COLO829 (cell line): ENCODE results near the gene BRMS1.
"Not testable (repeated sequence)": the region's sequence is repeated elsewhere in the genome, so short reads cannot be mapped to it uniquely, and the experiment has no call there.

Experiments used
- DNase-seq: peaks from one replicate; pipeline ENCODE4 v3.0.0; 2012; ENCODE audit warnings: low spot score

BRMS1 gene, protein sequence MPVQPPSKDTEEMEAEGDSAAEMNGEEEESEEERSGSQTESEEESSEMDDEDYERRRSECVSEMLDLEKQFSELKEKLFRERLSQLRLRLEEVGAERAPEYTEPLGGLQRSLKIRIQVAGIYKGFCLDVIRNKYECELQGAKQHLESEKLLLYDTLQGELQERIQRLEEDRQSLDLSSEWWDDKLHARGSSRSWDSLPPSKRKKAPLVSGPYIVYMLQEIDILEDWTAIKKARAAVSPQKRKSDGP

GRCh38 chr11:66344550-66345315 is at the start of gene BRMS1:
TSS of gene BRMS1 (minus strand) at chr11:66345104. CDS start at chr11:66342234, 2,870 bp downstream.
- DNase-seq, result peak; percentile 94

DNA sequence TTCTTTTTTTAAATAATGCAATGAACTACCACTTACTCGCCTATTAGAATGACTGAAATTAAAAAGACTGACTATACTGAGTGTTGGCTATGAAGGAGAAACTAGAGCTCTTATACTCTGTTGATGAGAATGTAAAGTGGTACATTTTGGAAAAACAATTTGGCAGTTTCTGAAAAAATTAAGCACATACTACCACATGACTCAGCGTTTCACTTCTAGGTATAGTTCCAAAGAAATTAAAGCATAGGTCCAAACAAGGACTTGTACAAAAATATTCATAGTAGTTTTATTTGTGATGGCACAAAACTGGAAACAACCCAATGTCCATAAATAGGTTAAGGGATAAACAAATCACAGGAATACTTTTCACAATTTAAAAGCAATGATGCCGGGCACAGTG is 49.0 kb upstream of the BRMS1 start:
- no peak for DNase-seq

GRCh38 chr11:66391322-66391721 is 46.4 kb upstream of the BRMS1 start:
- no peak for DNase-seq

DNA sequence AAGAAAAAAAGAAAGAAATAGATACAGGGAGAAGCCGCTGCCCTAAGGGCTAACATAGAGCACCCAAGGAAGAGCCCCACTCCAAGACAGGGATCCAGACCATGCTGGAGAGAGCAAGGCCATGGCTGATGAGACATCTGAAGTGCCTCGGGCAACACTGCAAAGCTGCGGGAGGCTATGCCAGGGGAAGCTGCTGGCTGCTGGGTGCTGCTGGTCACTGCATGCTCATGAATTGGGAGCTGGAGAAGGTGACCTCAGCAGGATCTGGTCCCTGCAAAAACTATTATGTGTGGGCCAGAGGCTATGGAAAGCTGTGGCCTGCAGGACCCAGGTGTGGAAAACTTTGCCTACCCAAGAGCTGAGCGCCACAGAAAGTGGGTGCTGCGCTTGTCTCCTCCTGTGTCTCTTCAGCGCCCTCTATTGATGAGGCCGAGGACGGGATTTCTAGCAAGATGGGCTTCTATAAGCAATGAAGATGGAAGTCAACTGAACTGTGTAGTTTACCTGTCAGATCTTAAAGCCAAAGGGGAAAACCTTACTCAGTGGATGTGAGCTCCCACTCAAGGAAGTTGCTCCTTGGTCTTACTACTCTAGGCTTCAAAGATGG is 44.0 kb upstream of the BRMS1 start:
- DNase-seq, result peak; percentile 44

DNA sequence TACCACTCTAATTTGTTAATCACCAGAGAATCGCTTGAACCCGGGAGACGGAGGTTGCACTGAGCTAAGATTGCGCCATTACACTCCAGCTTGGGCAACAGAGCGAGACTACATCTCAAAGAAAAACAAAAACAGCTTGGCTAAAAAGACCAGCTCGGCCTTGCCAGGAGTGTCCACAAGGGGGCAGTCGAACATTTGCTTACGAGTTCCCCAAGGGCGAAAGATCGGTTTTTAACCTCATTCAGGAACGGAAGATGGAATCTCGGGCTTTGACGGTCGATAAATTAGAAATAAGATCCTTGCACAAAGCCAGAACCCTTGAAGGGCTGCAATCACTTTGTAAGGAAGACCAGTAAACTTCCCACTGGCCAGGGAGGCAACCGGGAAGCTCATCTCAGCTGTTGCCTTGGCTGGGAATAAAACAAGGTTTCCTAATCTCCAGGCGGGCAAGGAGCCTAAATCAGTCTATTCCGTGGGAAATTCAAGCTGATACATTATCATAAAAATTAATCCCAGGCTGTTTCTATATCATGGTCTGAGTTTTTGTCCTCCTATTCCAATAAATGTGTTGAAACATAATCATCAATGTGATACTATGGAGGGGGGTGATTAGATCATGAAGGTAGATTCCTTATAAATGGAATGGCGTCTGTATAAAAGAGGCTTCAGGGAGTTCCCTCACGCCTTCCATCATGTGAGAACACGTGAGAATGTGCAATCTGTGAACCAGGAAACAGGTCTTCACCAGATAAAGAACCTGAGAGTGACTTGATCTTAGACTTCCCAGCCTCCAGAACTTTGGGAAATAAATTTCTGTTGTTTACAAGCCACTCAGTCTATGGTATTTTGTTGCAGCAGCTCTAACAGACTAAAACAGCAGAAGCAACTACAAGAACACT is 41.5 kb upstream of the BRMS1 start:
- peak; percentile 46 for DNase-seq

- not testable (repeated sequence) for DNase-seq
Observed at GRCh38 chr11:66384316-66384715, 39.4 kb upstream of the BRMS1 start.

DNA sequence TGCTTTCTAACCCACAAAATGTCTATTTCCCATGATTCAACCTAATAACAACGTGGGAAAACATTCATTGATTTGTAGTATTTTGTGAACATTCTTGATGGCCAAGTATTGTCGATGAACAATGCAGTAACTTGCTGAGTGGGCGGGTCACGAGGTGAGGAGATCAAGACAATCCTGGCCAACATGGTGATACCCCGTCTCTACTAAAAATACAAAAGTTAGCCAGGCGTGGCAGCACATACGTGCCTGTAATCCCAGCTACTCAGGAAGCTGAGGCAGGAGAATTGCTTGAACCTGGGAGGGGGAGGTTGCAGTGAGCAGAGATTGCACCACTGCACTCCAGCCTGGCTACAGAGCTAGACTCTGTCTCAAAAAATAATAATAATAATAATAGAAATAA is 35.4 kb upstream of the BRMS1 start:
- not testable (repeated sequence) for DNase-seq

GRCh38 chr11:66373690-66374287 is 28.9 kb upstream of the BRMS1 start:
- DNase-seq, result not testable (repeated sequence)

GRCh38 chr11:66373265-66373664 is 28.4 kb upstream of the BRMS1 start:
- DNase-seq, result no peak

GRCh38 chr11:66371627-66372415 is 26.9 kb upstream of the BRMS1 start, which contains the start of gene SLC29A2:
TSS of gene SLC29A2 (minus strand) at chr11:66371760. CDS start at chr11:66371591, 169 bp downstream.
- no peak for DNase-seq

DNA sequence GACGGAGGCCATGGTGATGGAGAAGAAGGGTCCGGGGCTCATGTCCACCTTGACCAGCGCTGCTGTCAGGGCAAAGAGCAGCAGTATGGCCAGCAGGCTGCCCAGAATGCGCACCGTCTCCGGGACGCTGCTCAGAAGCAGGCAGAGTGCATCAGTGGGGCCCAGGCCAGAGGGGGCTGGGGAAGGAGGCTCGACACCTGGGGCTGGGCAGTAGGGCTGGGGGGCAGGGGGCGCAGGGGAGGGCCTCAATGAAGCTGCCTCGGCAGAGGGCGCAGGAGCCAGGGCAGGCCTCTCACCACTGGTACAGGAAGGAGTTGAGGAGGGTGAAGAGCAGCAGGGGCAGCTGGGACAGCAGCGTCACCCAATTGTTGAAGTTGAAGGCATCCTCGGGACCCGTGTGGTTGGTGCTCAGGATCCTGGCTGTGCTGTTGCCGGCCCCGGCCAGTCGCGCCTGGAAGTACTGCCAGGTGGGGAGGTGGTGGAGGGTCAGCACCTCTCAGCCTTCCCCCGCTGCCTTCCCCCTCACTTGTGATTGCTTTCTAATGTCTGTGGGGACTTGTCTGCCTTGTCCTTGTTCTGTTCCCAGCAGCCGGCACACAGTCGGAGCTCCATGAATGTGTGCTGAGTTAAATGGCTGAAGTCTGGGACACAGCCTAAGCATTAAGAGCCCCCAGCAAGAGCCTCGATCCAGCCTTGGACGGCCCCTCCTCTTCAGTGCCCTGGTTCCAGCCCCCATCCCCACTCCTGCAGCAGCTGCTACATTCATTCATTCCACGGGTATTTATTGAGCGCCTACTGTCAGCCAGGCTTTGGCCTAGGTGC is 24.4 kb upstream of the BRMS1 start:
- DNase-seq, result no peak

DNA sequence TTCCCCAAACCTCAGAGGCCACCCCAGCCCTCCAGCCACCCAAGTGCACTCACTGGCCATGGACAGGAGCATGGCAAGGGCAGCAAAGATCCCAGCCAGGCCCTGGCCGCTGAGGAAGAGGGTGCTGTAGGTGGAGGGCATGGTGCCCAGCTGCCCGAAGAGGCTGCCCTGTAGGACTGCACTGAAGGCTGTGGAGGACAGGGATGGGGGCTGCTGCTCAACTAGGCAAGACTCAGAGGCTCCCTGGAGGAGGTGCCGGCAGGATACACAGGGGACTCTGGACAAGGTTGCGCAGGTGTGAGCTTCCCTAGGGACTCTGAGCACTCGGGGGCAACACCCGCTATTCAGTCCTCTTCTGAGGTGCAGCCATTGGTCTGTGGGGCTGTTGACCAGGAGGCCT is 23.6 kb upstream of the BRMS1 start:
- no peak for DNase-seq

- DNase-seq, result no peak
Observed at GRCh38 chr11:66367561-66368312, 22.8 kb upstream of the BRMS1 start.

DNA sequence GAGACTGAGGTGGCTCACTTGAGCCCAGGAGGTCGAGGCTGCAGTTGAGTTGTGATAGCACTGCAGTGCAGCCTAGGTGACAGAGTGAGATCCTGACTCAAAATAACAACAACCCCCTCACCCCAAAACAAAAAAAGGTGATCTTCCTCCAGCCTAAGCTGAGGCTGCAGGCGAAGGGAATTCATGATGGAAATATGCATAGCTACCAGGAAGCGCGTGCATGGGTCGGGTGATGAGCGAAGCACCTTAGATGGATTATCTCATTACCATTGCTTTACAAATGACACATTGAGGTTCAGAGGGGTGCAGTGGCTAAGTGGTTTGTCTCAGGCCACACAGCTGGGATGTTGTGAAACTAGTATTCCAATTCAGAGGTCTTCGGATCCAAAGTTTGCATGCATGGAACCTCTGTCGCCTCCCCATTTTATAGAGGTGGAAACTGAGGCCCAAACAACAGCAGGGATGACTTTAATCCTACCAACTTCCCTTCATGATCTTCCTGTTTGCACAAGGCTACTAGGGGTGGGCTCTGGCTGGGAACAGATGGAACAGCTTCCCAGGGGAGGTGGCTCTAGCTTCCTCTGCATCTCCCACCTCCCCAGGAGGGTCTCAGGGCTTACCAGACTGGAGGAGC is 22.1 kb upstream of the BRMS1 start:
- DNase-seq, result no peak

DNA sequence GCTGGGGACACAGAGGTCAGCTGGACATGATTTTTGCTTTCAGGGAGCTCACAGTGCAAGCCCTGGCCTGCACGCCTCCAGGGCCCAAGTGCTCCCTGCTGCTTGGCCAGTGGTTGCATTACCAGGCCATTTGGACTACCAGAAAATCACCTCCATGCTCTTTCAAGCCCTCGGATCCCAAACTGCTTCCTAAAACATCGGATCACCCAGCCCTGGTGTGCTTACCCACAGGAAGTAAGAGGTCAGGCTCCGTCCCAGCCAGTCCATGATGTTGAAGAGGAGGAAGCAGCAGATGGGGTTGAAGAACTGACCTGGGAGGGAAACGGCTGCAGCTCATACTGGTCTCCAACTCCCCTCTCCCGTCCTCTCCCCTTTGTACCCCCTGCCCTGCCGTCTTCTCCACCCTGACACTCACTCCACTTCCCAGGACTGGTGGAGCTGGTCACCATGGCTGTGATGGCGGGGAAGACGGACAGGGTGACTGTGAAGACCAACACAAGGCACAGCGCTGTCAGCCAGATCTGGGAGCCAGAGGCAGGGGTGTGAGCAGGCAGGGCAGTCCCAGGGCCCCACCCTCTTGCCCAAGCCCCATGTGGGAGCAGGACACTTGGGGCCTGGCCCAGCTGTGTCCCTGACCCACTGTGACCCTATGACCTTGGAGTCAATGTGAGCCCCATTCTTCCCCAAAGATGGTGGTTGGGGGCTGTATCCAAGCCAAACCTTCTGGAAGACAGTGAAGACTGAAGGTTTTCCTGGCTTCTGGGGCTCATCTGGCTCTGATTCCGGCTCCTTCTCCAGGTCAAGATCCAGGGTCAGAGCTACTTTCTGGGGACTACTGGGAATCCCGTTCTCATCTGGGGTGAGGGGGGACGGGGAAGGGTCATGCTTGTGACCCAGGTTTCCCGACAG is 21.1 kb upstream of the BRMS1 start:
- DNase-seq, result no peak

DNA sequence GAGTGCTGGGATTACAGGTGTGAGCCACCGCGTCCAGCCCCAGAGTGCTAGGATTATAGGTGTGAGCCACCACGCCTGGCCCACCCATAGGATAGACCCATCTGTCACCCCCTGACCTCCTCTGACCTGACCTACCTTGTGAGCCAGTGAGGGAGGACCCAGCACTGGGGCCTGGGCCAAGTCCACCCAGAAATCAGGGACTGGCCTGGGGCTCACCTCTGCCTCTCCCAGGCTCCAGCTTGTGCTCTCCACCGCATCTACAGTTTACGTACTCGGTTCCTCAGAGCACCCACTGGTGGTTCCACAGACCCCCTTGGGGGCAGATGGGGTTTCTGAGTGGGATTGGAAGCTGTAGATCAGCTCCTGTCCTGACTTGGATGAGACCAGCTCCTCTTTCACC is 20.3 kb upstream of the BRMS1 start:
- DNase-seq, result no peak

DNA sequence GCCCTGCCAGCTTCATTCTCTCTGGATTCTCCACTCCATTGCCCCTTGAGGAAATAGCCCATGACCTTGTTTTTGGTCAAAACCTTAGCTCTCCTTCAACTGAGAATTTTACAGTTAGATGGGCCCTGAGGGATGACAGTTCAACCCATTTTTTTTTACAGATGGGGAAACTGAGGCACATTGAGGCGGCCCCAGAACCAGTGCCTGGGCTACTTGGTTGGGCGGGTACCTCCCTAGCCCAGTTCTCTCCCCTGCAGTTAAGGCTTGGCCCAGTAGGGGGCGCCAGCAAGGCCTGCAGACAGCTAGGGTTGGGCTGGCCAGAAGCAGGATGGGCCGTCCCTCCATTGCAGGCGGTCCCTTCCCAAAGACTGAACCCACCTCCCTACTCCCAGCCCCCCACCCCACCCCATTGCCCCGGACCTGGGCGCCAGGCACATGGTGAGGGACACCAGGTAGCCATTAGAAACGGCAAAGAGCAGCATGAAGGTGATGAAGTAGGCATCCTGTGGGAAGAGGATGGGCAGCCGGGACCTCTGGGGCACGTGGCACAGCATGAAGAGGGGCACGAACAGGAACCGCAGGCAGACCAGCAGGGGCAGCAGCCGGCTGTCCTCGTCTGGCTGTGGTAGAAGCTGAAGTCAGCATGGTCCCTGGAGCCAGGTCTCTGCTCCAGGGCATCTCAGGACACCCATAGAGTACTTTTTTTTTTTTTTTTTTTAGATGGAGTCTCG is 19.1 kb upstream of the BRMS1 start:
- peak; percentile 38 for DNase-seq
